Ovary (tissue), 9 donors: ENCODE data around the gene DEPDC4. TPM values are rescaled to one million over a fixed set of nuclear protein-coding genes. Genes with fewer than 3 reads are reported as not detected.

Experiments used
- DNase-seq, 5 donors: peaks; one replicate each; pipeline ENCODE4 v3.0.0-alpha.2; 2019 to 2020
- H3K27ac ChIP-seq, 2 donors: fragments of 200-600 bp; one replicate each; pipeline versions ENCODE4 v1.5.1 to v1.8.0; 2019 to 2022
- H3K27me3 ChIP-seq: fragments of 200-600 bp; one replicate; pipeline ENCODE4 v1.8.0; 2022
- H3K36me3 ChIP-seq: fragments of 200-600 bp; sonication (generic); one replicate; pipeline ENCODE4 v1.5.1; 2019
- H3K4me1 ChIP-seq: one replicate; pipeline ENCODE4 v1.8.1; 2013; ENCODE audit warnings: mild to moderate bottlenecking, moderate library complexity; ENCODE audit not compliant: insufficient read depth
- H3K4me3 ChIP-seq: fragments of 200-600 bp; sonication (generic); one replicate; pipeline ENCODE4 v1.5.1; 2017
- H3K9me3 ChIP-seq, 2 donors: fragments of 200-600 bp in 1 of 2; sonication (generic) in 1 of 2; one replicate each; pipeline versions ENCODE4 v1.5.1 to v1.8.1; 2013 to 2019; ENCODE audit warnings: mild to moderate bottlenecking in 1 of 2, moderate library complexity in 1 of 2
- CTCF ChIP-seq, 3 donors: fragments of 450-650 bp in 2 of 3; fragments of 200-600 bp in 1 of 3; IDR thresholded peaks; one replicate each; pipeline versions ENCODE4 v1.5.1 to v1.8.0; 2016 to 2022; ENCODE audit warnings: antibody characterized with exemption in 3 of 3, mild to moderate bottlenecking in 1 of 3
- EP300 ChIP-seq: sonication (generic); formaldehyde crosslinking; IDR thresholded peaks from one replicate; pipeline ENCODE4 v1.6.1; 2017; ENCODE audit warnings: antibody characterized with exemption
- POLR2A ChIP-seq: fragments of 450-650 bp; IDR thresholded peaks from one replicate; pipeline ENCODE4 v1.6.1; 2017; ENCODE audit warnings: antibody characterized with exemption, mild to moderate bottlenecking, moderate library complexity
- WGBS, 3 donors: extraction: QIAGEN DNeasy Blood & Tissue Kit in 1 of 3; methylation state at CpG; one replicate each; pipeline versions ENCODE4 v1.1.5 to v1.1.7; 2013 to 2017; 5-methylcytosine and 5-hydroxymethylcytosine counted together
- intact Hi-C, 4 donors: fragments of 100-400 bp; cut with DNase I; formaldehyde crosslinking; loops; one replicate each; pipeline versions ENCODE4 v1.11.0 to v1.15.1; 2022 to 2023
- polyA plus RNA-seq, 2 donors: library from polyadenylated mRNA; stranded (reverse); fragments of 200-250 nt in 1 of 2; fragments of 350-450 nt in 1 of 2; fragmentation: Illumina TruSeq in 1 of 2; extraction: RNeasy Lipid Tissue Mini Kit (QIAGEN cat#74804) in 1 of 2; gene quantifications; one replicate each; pipeline ENCODE4 v1.2.3, GENCODE V29; 2013 to 2014
- small RNA-seq: library from RNA; depleted of rRNA; stranded (forward); fragments of <200 nt; gene quantifications from one replicate; pipeline ENCODE3, GENCODE V24; 2016
- total RNA-seq, 7 donors: library from RNA; depleted of rRNA in 2 of 7; stranded (reverse); fragments of >200 nt in 2 of 7; fragmentation: NEBNext Ultra II Directional in 3 of 7; extraction: Animal tissue kit (Norgen Biotek cat#: 25700) in 3 of 7; gene quantifications; one replicate each; pipeline versions ENCODE4 v1.1.0 to v1.2.4, GENCODE V29; 2016 to 2023
- donor health status: DM: no; HTN: no; CAD: no; lungs with moderate emphysema.
- donor health status: DM: no; HTN: no; CAD: no.
- donor health status: Bipolar disorder and iron deficiency.
- donor health status: DM: yes; HTN: yes; CAD: no.
- donor health status: DM: no; HTN: no; CAD: no.
- donor health status: DM: yes; HTN: yes; CAD: no.

DEPDC4 gene
- total and polyA plus RNA-seq, 9 donors = 0.24 to 2.6 (median 0.99) TPM; not detected in 1

- H3K36me3 ChIP-seq = no peaks in the 10 kb centered on the region
- no peak for DNase-seq
- no peaks in the 10 kb centered on the region for H3K9me3 ChIP-seq
- intact Hi-C loops = no loop called here
- WGBS, 3 donors = 56 to 59% (median 57%) methylated on average over 6 of the region's 6 CpGs
- peak overlapping the region; percentile 56 for H3K4me3 ChIP-seq
- no peaks in the 10 kb centered on the region for H3K27me3 ChIP-seq
- peak overlapping the region in 1 of 2 donors; percentile 52 for H3K27ac ChIP-seq
- no peak for TF ChIP-seq POLR2A
- no peak for TF ChIP-seq EP300
- TF ChIP-seq CTCF (IDR thresholded peaks at IDR 0.05) = no peak
- H3K4me1 ChIP-seq = peaks cover 4% of the 10 kb centered on the region
These were observed 67.9 kb downstream of the DEPDC4 start for GRCh38 chr12:100199023-100199346.

GRCh38 chr12:100197486-100197885 is 69.4 kb downstream of the DEPDC4 start:
- DNase-seq = no peak
- Histone ChIP-seq H3K4me3 (no peak overlapping the region), H3K36me3 (no peaks in the 10 kb centered on the region), H3K4me1 (peaks cover 4% of the 10 kb centered on the region), H3K27me3 (no peaks in the 10 kb centered on the region), H3K9me3 (no peaks in the 10 kb centered on the region), H3K27ac (no peak overlapping the region)
- TF ChIP-seq EP300 = no peak
- no peak for TF ChIP-seq POLR2A
- TF ChIP-seq CTCF (IDR thresholded peaks at IDR 0.05) = no peak
- 91 to 93% (median 92%) methylated on average over 4 of the region's 4 CpGs for WGBS, 3 donors
- intact Hi-C loops = no loop called here

GRCh38 chr12:100193085-100193484 is 73.8 kb downstream of the DEPDC4 start:
- WGBS, 3 donors = 93 to 97% (median 95%) methylated on average over 1 of the region's 1 CpG
- no peak overlapping the region for H3K27ac ChIP-seq
- TF ChIP-seq POLR2A (no peak), EP300 (no peak), CTCF (IDR thresholded peaks at IDR 0.05) (no peak)
- H3K27me3 ChIP-seq = no peaks in the 10 kb centered on the region
- intact Hi-C loops = no loop called here
- H3K4me1 ChIP-seq = no peaks in the 10 kb centered on the region
- H3K4me3 ChIP-seq = no peak overlapping the region
- no peak for DNase-seq
- no peaks in the 10 kb centered on the region for H3K36me3 ChIP-seq
- no peaks in the 10 kb centered on the region for H3K9me3 ChIP-seq

Small RNA genes within 50 kb of the gene (small RNA-seq; reads per million reads assigned to genes)
- gene RF00019 = not detected

Other genes starting within 250 kb of the DEPDC4 start
- 10 to 100 TPM; 18.2 to 25.6 (median 23.1) TPM for gene BLTP3B, start 124.2 kb downstream of the DEPDC4 start, total RNA-seq
- gene BLTP3B, start 124.2 kb downstream of the DEPDC4 start, polyA plus RNA-seq = 1 to 10 TPM; 6.5 to 10.0 TPM
- gene ACTR6, start 66.3 kb downstream of the DEPDC4 start, total RNA-seq = 10 to 100 TPM; 13.4 to 28.0 (median 22.4) TPM
- 10 to 100 TPM; 17.2 to 18.2 TPM for gene ACTR6, start 66.3 kb downstream of the DEPDC4 start, polyA plus RNA-seq
- 10 to 100 TPM; 33.3 to 47.6 (median 38.5) TPM for gene SCYL2, start 98 bp upstream of the DEPDC4 start, total RNA-seq
- gene SCYL2, start 98 bp upstream of the DEPDC4 start, polyA plus RNA-seq = 10 to 100 TPM; 11.0 to 16.2 TPM
- gene SLC17A8, start 90.0 kb upstream of the DEPDC4 start, total RNA-seq = under 1 TPM in 4 of 7 donors, not detected in 3; 0.08 to 0.45 (median 0.29) TPM
- under 1 TPM in 1 of 2 donors, not detected in 1; 0.11 TPM for gene SLC17A8, start 90.0 kb upstream of the DEPDC4 start, polyA plus RNA-seq
- gene NR1H4, start 206.8 kb upstream of the DEPDC4 start, total RNA-seq = 10 to 100 TPM in 5 of 7 donors, 1 to 10 TPM in 2; 8.8 to 26.2 (median 16.8) TPM
- gene NR1H4, start 206.8 kb upstream of the DEPDC4 start, polyA plus RNA-seq = 10 to 100 TPM in 1 of 2 donors, 1 to 10 TPM in 1; 9.1 to 15.2 TPM